Kasumi-1 (cell line): ENCODE measurements around the gene RABGAP1.
A peak's percentile ranks its signal among the peaks of the same experiment; 100 is the strongest.

Experiments
- DNase-seq, 2 experiments: peaks; one replicate each; lab custom pipeline; 2025; lab: John Stamatoyannopoulos, UW

Gene RABGAP1

GRCh38 chr9:122944960-122945888, 4.4 kb downstream of the RABGAP1 start:
- DNase-seq = no peak

- DNase-seq = no peak
Observed at GRCh38 chr9:122946461-122947005, 5.7 kb downstream of the RABGAP1 start.

GRCh38 chr9:122948313-122948712, 7.5 kb downstream of the RABGAP1 start:
- no peak for DNase-seq

DNA sequence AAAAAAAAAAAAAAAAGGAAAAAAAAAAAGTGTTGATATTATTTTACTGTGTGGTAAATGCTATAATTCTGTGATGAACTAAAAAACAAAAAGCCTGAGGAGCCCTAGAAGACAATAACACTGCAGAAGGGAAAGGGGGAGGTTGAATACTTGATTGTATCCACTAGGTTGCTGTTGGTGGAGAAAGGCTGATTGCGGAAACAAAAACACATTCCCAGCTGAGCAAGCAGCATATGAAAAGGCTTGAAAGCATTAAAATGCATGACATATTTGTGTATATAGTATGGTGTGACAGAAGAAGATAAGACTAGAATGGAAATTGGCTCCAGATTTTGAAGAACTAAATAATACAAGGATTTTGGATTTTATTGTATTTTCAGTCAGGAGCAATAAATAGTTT, 8.9 kb downstream of the RABGAP1 start:
- DNase-seq = no peak

GRCh38 chr9:122950263-122950662, 9.4 kb downstream of the RABGAP1 start:
- no peak for DNase-seq

- DNase-seq = no peak
Observed at GRCh38 chr9:122951056-122951455, 10.2 kb downstream of the RABGAP1 start.

- DNase-seq = no peak
Observed at GRCh38 chr9:122954253-122954691, 13.5 kb downstream of the RABGAP1 start.

DNA sequence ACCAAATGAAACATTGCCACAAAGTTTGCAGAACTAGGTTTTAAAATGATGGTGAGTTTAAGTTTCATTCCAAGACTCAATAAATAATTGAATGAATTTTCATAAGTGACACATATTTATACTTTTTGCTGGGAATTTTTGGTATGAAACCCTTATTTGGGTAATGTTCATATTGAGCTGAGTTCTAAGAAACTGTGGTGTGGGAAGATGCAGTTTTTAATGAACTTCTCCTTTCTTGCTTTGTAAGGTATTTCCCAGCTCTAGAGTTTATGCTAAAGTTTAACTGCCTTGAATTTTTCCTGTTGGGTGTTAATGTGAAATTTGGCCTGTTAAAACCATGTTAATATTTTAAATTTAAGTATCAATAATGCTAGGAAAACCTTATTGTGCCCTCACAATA, 15.1 kb downstream of the RABGAP1 start:
- no peak for DNase-seq

DNA sequence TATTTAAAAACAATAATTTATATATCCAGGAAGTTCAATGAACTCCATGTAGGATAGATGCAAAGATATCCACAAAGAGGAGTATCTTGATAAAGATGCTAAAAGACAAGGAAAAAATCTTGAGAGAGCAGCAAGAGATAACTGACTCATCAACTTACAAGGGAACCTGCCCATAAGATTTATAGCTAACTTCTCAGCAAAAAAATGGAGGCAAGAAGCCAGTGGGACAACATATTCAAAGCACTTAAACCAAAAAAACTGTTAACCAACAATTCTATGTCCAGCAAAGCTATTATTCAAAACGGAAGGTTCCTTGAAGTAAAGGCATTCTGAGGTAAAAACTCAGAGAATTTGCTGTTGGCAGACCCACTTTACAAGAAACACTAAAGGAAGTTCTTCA, 20.3 kb downstream of the RABGAP1 start:
- DNase-seq = no peak

GRCh38 chr9:122975196-122975595, 34.4 kb downstream of the RABGAP1 start:
- DNase-seq = no peak

GRCh38 chr9:122978601-122979000, 37.8 kb downstream of the RABGAP1 start:
- no peak for DNase-seq

- no peak for DNase-seq
Observed at GRCh38 chr9:122986010-122986409, 45.2 kb downstream of the RABGAP1 start.

DNA sequence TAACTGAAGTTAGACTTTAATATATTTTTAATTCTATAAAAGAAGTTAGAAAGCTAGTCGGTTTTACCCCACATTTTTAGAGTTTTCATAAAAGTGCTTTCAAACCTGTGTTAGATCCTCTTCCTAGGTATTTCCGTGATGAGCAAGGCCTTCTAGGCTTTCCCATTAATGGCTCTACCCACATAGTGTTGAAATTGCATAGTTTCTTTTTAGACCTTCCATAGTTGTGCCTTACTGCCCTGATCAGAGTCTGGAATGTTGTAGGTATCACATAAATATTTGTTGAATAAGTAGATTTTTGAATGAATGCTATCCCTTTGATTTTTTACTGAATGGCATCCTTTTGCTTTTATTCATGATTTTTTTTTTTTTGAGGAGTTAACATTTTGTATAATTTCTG, 47.3 kb downstream of the RABGAP1 start:
- no peak for DNase-seq

DNA sequence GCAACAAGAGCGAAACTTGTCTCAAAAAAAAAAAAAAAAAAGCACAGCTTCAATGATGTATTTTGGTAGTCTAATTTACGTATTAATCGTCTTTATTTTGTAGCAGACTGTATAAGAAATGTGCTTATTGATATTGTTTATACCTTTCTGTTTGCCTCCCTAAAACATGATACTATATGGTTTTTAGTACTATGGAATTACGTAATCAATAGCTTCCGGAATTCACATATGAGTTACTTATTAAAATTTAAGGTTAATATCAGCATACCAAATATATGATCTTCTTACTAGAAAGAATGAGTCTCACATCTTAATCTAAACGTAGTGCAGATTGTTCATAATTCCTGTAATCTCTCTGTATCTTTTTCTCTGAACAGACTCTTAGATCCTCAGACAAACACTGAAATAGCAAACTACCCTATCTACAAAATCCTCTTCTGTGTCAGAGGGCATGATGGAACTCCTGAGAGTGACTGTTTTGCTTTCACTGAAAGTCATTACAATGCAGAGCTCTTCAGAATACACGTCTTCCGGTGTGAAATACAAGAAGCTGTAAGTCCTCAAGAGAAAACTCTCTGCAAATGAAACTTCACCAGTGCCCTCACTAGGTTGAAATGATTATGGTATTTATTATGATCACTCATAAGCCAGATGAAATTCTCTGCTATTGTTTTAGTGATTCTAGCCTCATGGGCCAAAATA, 48.3 kb downstream of the RABGAP1 start:
- no peak for DNase-seq

GRCh38 chr9:122991370-122991830, 50.6 kb downstream of the RABGAP1 start:
- peak; percentile 37 to 48 for DNase-seq

- DNase-seq = no peak
Observed at GRCh38 chr9:122996586-122996985, 55.8 kb downstream of the RABGAP1 start.

GRCh38 chr9:122998448-122998847, 57.6 kb downstream of the RABGAP1 start:
- DNase-seq = no peak

- no peak for DNase-seq
Observed at GRCh38 chr9:123000371-123001068, 59.7 kb downstream of the RABGAP1 start.

GRCh38 chr9:123002754-123003153, 61.9 kb downstream of the RABGAP1 start:
- DNase-seq = peak; percentile 11 to 36

- no peak for DNase-seq
Observed at GRCh38 chr9:123003466-123003865, 62.6 kb downstream of the RABGAP1 start.

GRCh38 chr9:123005964-123006363, 65.1 kb downstream of the RABGAP1 start:
- DNase-seq = no peak

DNA sequence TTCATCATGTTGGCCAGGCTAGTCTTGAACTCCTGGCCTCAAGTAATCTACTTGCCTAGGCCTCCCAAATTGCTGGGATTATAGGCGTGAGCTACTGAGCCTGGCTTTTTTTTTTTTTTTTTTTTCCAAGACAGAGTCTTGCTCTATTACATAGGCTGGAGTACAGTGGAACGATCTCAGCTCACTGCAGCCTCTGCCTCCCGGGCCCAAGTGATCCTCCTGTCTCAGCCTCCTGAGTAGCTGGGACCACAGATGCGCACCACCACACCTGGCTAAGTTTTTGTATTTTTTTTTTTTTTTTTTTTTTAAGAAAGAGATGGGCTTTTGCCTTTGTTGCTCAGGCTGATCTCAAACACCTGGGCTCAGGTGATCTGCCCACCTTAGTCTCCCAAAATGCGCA, 66.4 kb downstream of the RABGAP1 start:
- no peak for DNase-seq
